Esophagus muscularis mucosa (tissue), 4 donors: Measurements from ENCODE around the gene TKTL1.

Experiments
- CTCF ChIP-seq, 3 experiments: fragments of 200-600 bp in 2 of 3; fragments of 450-650 bp in 1 of 3; sonication (generic) in 2 of 3; IDR thresholded peaks; one replicate each; pipeline ENCODE4 v1.5.1; 2017 to 2019; ENCODE audit warnings: antibody characterized with exemption in 3 of 3, mild to moderate bottlenecking in 2 of 3, moderate library complexity in 1 of 3
- EP300 ChIP-seq: sonication (generic); formaldehyde crosslinking; IDR thresholded peaks from one replicate; pipeline ENCODE4 v1.6.1; 2017; ENCODE audit warnings: antibody characterized with exemption
- POLR2AphosphoS5 ChIP-seq, 2 donors: sonication (generic); formaldehyde crosslinking; IDR thresholded peaks; one replicate each; pipeline ENCODE4 v1.6.1; 2017; ENCODE audit warnings: antibody characterized with exemption in 2 of 2

GRCh38 chrX:154357205-154357604, 61.6 kb downstream of the TKTL1 start:
- TF ChIP-seq CTCF (IDR thresholded peaks at IDR 0.05) (no peak), POLR2AphosphoS5 (IDR thresholded peaks at IDR 0.05) (peak in 1 of 2 donors; percentile 79), EP300 (no peak)
